ENCODE measurements around the gene ANO2.

The ANO2 gene

GRCh38 chr12:5688226-5688625, 256.8 kb downstream of the ANO2 start:
- no peak overlapping the region for H3K4me3 ChIP-seq (ENCODE audit: low read length)
- TF ChIP-seq EZH2phosphoT487 (IDR thresholded peaks at IDR 0.05; ENCODE audit: borderline replicate concordance, low read length) = no peak
- no peak for TF ChIP-seq CTCF (IDR thresholded peaks at IDR 0.05; ENCODE audit: low read depth, low read length, poor library complexity, severe bottlenecking)
- H3K27ac ChIP-seq (ENCODE audit: low read depth, low read length) = no peak overlapping the region
- H3K27me3 ChIP-seq (ENCODE audit: control insufficient read depth, low read length) = 0 out of 2 replicates have a peak, but pooled peaks cover 3% of the 10 kb centered on the region
- H3K9me2 ChIP-seq (replicated peaks; ENCODE audit: control insufficient read depth, low read length) = no peaks in the 10 kb centered on the region
- no peaks in the 10 kb centered on the region for H3K79me2 ChIP-seq (ENCODE audit: control insufficient read depth, low read length)
- H3F3A ChIP-seq (ENCODE audit: control insufficient read depth, insufficient read depth) = no peaks in the 10 kb centered on the region
- H3K9me3 ChIP-seq (ENCODE audit: control insufficient read depth, insufficient read depth, low read length) = no peaks in the 10 kb centered on the region
- H3K4me1 ChIP-seq (ENCODE audit: control insufficient read depth, low read length) = no peaks in the 10 kb centered on the region
- H4K20me1 ChIP-seq (ENCODE audit: control insufficient read depth, insufficient read depth, low read depth, low read length) = no peaks in the 10 kb centered on the region
- H3K4me2 ChIP-seq (ENCODE audit: low read length) = no peak overlapping the region
- no peaks in the 10 kb centered on the region for H3K36me3 ChIP-seq (ENCODE audit: control insufficient read depth, low read length)

- Histone ChIP-seq H3K27me3 (ENCODE audit: control insufficient read depth, low read length) (peaks cover 3% of the 10 kb centered on the region; the same call in 1 of the 2 replicates), H3K4me2 (ENCODE audit: low read length) (no peak overlapping the region), H3F3A (ENCODE audit: control insufficient read depth, insufficient read depth) (no peaks in the 10 kb centered on the region), H3K4me3 (ENCODE audit: low read length) (no peak overlapping the region), H3K9me3 (ENCODE audit: control insufficient read depth, insufficient read depth, low read length) (no peaks in the 10 kb centered on the region), H3K4me1 (ENCODE audit: control insufficient read depth, low read length) (no peaks in the 10 kb centered on the region), H3K79me2 (ENCODE audit: control insufficient read depth, low read length) (no peaks in the 10 kb centered on the region), H4K20me1 (ENCODE audit: control insufficient read depth, insufficient read depth, low read depth, low read length) (no peaks in the 10 kb centered on the region), H3K9me2 (replicated peaks; ENCODE audit: control insufficient read depth, low read length) (no peaks in the 10 kb centered on the region), H3K27ac (ENCODE audit: low read depth, low read length) (no peak overlapping the region), H3K36me3 (ENCODE audit: control insufficient read depth, low read length) (no peaks in the 10 kb centered on the region)
- no peak for TF ChIP-seq CTCF (IDR thresholded peaks at IDR 0.05; ENCODE audit: low read depth, low read length, poor library complexity, severe bottlenecking)
- no peak for TF ChIP-seq EZH2phosphoT487 (IDR thresholded peaks at IDR 0.05; ENCODE audit: borderline replicate concordance, low read length)
Observed at GRCh38 chr12:5685935-5686334, 259.1 kb downstream of the ANO2 start.

GRCh38 chr12:5684989-5685388, 260.1 kb downstream of the ANO2 start:
- no peak for TF ChIP-seq CTCF (IDR thresholded peaks at IDR 0.05; ENCODE audit: low read depth, low read length, poor library complexity, severe bottlenecking)
- no peak for TF ChIP-seq EZH2phosphoT487 (IDR thresholded peaks at IDR 0.05; ENCODE audit: borderline replicate concordance, low read length)

More at GRCh38 chr12:5684989-5685388, 260.1 kb downstream of the ANO2 start:
- H3K4me1 ChIP-seq (ENCODE audit: control insufficient read depth, low read length) = no peaks in the 10 kb centered on the region
- no peak overlapping the region for H3K4me2 ChIP-seq (ENCODE audit: low read length)
- no peaks in the 10 kb centered on the region for H3F3A ChIP-seq (ENCODE audit: control insufficient read depth, insufficient read depth)
- H4K20me1 ChIP-seq (ENCODE audit: control insufficient read depth, insufficient read depth, low read depth, low read length) = no peaks in the 10 kb centered on the region
- H3K4me3 ChIP-seq (ENCODE audit: low read length) = no peak overlapping the region
- H3K79me2 ChIP-seq (ENCODE audit: control insufficient read depth, low read length) = no peaks in the 10 kb centered on the region
- H3K36me3 ChIP-seq (ENCODE audit: control insufficient read depth, low read length) = no peaks in the 10 kb centered on the region
- peaks cover 5% of the 10 kb centered on the region; the same call in 1 of the 2 replicates for H3K27me3 ChIP-seq (ENCODE audit: control insufficient read depth, low read length)
- H3K27ac ChIP-seq (ENCODE audit: low read depth, low read length) = no peak overlapping the region
- H3K9me2 ChIP-seq (replicated peaks; ENCODE audit: control insufficient read depth, low read length) = no peaks in the 10 kb centered on the region
- no peaks in the 10 kb centered on the region for H3K9me3 ChIP-seq (ENCODE audit: control insufficient read depth, insufficient read depth, low read length)

Measured in DOHH2 (cell line).